NCI-H128 (cell line): ENCODE results near the gene TMEM100.

ENCODE experiments used
- DNase-seq: peaks from one replicate; lab custom pipeline; 2025; ENCODE audit not compliant: unreplicated experiment; lab: John Stamatoyannopoulos, UW

The TMEM100 gene

GRCh38 chr17:55720919-55721836, 1.5 kb downstream of the TMEM100 start:
- no peak for DNase-seq

- DNase-seq = peak; percentile 31
These were observed 4.5 kb downstream of the TMEM100 start for GRCh38 chr17:55717898-55718735.

- DNase-seq = no peak
These were observed 5.2 kb downstream of the TMEM100 start for GRCh38 chr17:55717432-55717831.

GRCh38 chr17:55710829-55711496, 11.7 kb downstream of the TMEM100 start:
- DNase-seq = peak; percentile 29

GRCh38 chr17:55710410-55710809, 12.3 kb downstream of the TMEM100 start:
- no peak for DNase-seq

GRCh38 chr17:55709984-55710383, 12.7 kb downstream of the TMEM100 start:
- no peak for DNase-seq

GRCh38 chr17:55709440-55709839, 13.2 kb downstream of the TMEM100 start:
- DNase-seq = no peak

- no peak for DNase-seq
These were observed 14.3 kb downstream of the TMEM100 start for GRCh38 chr17:55708175-55708974.

GRCh38 chr17:55706808-55707773, 15.6 kb downstream of the TMEM100 start:
- no peak for DNase-seq

- no peak for DNase-seq
These were observed 16.8 kb downstream of the TMEM100 start for GRCh38 chr17:55705847-55706246.

- DNase-seq = no peak
These were observed 18.3 kb downstream of the TMEM100 start for GRCh38 chr17:55704401-55704800.

GRCh38 chr17:55702150-55702549, 20.5 kb downstream of the TMEM100 start:
- DNase-seq = no peak

- peak; percentile 9 for DNase-seq
These were observed 23.3 kb downstream of the TMEM100 start for GRCh38 chr17:55699181-55699860.

- DNase-seq = no peak
These were observed 28.3 kb downstream of the TMEM100 start for GRCh38 chr17:55694286-55694910.

- DNase-seq = no peak
These were observed 29.1 kb downstream of the TMEM100 start for GRCh38 chr17:55693254-55694216.

- no peak for DNase-seq
These were observed 30.4 kb downstream of the TMEM100 start for GRCh38 chr17:55692276-55692675.

GRCh38 chr17:55691666-55692065, 31.0 kb downstream of the TMEM100 start:
- DNase-seq = no peak
